GM18873 (cell line): Measurements from ENCODE around the gene BTBD2.
A peak's percentile ranks its signal among the peaks of the same experiment; 100 is the strongest.

Source experiments
- ATAC-seq: cut with Tn5 transposase; IDR thresholded peaks from one replicate; pipeline ENCODE4 v1.9.1; 2021; ENCODE audit warnings: mild to moderate bottlenecking, moderate library complexity, moderate number of reproducible peaks; ENCODE audit not compliant: unreplicated experiment, low FRiP score

Gene BTBD2

DNA sequence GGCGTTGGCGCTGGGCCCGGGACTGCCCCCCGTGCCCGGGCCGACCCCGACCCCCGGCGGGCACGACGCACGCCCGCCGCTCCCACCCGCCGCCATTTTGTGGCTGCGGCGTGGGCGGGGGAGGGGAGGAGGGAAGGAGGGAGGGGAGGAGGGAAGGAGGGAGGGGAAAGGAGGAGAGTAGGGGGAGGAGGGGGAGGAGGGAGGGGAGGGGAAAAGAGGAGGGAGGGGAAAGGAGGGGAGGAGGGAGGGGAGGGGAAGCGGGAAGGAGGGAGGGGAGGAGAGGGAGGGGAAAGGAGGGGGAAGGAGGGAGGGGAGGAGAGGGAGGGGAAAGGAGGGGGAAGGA is at the start of gene BTBD2:
Gene BTBD2 (minus strand): TSS at position 107 of the 343 bp plus-strand sequence. CDS start 11 bp downstream, at position 96.
- no peak for ATAC-seq

DNA sequence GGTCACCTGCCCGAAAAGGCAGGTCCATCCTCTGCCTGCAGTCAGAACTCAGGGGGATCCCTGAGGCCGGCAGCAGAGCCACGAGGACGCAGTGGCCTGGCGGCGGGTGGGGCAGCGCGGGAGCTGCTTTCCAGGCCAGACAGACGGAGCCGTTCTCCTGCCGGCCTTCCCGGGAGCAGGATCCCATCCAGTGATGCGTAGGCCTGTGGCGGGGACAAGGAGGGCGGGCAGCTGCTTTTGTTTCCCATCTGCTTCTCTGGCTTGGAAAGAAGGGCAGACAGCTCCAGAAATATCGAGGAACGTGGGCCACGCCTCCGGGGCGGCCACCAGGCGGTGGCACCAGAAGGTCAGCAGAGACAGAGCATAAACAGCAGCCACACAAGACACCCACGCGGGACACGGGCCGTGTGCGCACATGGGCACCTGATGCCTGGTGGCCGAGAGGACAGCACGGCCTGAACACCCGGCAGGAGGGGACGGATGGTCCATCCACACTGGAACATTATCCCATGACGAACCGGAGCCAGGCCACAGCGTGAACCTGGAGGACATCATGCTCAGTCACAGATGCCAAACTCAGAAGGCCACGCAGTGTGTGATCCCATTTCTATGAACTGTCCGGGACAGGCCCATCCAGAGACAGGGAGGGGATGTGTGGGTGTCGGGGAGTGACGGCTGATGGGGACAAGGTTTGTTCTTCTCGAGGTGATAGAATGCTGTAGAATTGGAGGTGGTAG is 49.4 kb upstream of the BTBD2 start:
- ATAC-seq: no peak

DNA sequence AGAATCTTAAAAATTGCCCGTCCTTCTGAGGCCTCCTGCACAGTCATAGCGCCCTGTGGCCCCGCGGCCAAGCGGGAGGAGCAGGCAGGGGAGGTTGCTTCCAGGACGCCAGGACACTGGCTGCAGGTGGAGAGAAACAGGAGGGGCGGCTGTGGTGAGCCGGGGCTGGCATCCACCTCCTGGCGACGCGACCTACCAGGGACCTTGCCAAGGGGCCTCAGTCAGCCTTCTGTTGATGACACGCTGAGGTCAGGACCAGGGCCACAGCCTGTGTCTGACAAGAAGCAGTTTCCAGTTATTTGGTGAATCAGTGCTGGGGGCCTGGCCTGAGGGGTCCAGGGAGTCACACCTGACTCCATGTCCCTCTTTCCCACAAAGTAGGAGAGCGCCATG is 48.9 kb upstream of the BTBD2 start:
- ATAC-seq: no peak

DNA sequence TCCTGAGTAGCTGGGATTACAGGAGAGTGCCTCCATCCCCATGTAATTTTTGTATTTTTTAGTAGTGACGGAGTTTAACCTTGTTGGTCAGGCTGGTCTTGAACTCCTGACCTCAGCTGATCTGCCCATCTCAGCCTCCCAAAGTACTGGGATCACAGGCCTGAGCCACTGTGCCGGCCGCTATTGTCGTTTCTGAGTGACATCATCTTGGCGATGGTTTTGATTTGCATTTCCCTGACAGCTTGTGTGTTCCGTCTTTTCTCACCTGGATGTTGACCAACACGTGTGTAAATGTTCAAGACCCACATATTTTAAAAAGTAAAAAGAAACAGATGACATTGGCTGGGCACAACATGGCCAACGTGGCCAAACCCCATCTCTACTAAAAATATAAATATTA is 48.3 kb upstream of the BTBD2 start:
- ATAC-seq: no peak

DNA sequence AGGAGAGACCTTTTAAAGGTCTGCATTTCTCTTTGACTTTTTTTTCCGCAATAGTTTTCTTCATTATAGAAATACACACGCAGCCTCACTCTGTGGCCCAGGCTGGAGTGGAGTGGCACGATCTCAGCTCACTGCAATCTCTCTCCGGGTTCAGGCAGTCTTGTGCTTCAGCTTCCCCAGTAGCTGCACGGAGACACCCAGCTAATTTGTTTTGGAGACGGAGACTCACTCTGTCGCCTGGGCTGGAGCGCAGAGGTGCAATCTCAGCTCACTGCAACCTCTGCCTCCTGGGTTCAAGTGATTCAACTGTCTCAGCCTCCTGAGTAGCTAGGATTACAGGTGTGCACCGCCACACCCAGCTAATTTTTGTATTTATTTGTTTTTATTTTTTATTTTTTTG is 47.3 kb upstream of the BTBD2 start:
- no peak for ATAC-seq

DNA sequence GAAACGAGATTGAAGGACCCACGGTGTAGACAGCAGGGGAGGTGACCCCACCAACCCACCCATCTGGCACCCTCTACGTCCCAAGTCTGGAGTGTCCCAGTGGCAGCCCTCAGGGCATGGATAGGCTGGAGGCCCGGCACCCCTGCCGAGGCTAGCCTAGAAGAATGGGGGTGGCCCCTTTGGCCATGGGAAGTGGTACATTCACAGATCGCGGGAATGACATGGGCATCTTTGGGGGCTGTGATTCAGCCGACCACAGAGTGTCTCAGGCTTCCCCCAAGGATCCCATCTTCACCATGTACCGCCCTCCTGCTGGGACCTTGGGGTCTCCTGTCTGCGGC is 46.8 kb upstream of the BTBD2 start:
- no peak for ATAC-seq

DNA sequence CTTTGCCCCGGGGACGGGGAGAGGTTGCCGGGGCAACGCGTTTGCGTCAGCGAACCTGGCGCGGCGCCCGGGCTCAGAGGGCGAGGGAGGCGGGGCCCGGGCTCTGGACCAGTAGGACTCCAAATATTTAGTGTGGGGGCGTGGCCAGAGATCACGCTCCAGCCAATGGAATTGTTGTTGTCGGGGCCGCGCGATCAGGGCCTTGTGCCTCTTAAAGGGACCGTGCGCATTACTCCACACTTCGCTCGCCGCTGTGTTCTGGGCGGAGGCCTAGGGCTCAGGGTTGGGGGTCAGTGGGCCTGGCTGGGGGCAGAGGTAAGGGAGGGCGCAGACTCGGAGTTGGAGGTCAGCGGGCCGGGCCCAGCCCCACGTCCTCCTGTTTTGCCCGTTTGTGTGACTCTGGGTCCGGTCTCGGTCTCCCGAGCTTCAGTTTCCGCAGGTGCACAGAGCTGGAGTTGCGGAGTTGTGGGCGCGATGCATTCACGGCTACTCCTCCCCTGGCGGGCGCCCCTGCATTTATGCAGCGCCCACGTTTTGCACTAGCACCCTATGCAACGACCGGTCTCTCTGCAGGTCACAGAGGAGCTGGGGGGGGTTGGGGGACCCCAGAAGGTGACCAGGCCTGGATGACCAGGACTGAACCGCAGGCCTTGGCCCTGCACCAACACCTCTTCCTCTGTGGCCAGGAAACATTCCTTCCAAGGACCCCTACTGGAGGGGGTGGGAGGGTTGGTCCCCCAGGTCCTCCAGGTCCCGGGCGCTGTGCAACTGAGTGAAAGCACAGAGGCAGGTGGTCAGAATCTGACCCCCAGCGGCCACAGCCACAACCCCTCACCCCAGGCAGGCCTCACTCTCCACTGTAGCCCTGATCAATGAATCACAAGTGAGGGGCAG is 46.2 kb upstream of the BTBD2 start:
- peak; percentile 75 for ATAC-seq

DNA sequence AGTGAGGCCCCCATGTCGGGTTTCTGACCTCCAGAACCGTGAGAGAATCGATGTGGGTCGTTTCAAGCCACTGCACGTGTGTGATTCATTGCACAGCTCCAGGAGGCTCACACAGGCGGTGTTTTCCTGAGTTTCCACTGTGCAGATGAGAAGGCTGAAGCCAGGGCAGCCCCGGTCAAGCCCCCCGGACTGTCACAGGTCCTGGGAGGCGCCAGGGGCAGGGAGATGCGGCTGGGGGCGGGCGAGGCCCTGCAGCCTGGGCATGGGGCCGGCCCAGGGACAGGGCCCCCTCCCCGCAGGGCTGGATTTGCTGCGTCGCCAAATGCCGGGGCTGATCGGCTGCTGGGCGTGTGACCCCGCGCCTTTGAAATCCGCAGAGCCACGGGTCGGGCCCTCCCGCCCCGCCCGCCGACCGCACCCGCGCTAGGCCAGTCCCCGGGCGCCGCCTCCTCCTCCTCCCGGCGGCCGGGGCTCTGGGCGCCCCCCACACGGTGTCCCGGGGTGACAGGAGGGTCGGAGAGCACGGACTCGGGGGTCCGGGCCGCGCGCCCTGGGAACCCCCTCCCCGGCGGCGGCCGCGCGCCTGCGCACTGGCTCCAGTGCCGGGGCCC is 45.5 kb upstream of the BTBD2 start:
- peak; percentile 13 for ATAC-seq

DNA sequence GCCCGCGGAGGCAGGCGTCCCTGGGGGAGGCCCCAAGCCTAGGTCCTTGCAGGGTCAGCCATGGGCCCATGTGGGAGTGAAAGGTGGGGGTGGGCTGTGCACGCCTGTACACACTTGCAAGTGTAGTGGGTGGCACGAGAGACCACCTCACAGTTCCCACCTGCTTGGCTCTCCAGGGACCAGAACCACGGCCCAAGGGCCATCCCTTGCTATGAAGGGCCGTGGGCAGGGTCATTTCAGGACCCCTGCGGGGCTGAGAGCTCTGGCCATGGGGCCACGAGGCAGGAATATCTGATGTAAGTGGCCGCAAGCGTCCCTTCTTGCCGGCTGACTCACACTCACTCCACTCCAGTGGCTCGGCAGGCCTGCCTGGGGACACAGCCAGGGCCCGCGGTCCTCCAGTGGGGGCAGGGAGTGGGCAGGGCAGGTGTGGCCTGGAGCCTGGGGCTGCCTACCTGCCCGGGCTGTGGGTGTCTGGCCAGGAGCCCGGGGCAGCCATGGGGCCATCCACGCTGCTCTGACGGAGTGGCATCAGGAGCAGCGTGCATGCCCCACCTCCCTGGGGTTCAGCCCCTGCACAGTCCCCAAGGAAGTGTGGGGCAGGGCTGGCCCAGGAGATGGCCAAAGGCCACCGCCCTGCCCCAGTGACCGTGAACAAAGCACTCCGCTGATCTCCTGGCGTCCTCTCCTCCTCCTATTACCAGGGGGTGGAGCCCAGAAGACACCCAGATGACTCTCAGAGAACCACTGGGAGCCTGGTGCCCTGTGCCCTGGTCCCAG is 44.1 kb upstream of the BTBD2 start:
- no peak for ATAC-seq

DNA sequence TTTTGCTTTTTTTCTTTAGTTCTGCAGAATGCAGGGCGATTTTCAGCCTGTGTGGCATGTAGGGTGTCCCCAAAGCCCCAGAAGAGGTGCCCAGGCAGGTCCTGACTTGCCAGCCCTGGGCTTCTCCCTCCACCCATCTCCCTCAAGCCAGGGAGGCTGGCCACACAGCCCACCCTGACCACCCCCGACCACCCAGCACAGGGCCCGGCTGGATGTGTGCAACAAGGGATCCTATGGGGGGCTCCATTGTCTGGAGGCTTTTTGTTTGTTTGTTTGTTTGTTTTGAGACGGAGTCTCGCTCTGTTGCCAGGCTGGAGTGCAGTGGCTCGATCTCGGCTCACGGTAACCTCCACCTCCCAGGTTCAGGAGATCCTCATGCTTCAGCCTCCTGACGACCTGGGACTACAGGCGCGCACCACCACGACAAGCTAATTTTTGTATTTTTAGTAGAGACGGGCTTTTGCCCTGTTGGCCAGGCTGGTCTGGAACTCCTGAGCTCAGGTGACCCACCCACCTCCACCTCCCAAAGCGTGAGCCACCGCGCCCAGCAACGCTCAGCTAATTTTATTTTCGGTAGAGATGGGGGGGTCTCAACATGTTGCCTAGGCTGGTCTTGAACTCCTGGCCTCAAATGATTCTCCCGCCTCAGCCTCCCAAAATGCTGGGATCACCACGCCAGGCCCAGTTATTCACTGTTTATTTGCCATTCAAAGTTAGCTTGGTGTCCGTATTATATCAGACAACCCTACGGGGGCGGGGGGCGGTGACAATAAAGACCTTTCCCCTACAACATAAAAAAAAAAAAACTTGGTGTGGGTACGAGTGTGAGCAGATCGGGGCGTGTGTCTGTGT is 43.3 kb upstream of the BTBD2 start:
- ATAC-seq: no peak

DNA sequence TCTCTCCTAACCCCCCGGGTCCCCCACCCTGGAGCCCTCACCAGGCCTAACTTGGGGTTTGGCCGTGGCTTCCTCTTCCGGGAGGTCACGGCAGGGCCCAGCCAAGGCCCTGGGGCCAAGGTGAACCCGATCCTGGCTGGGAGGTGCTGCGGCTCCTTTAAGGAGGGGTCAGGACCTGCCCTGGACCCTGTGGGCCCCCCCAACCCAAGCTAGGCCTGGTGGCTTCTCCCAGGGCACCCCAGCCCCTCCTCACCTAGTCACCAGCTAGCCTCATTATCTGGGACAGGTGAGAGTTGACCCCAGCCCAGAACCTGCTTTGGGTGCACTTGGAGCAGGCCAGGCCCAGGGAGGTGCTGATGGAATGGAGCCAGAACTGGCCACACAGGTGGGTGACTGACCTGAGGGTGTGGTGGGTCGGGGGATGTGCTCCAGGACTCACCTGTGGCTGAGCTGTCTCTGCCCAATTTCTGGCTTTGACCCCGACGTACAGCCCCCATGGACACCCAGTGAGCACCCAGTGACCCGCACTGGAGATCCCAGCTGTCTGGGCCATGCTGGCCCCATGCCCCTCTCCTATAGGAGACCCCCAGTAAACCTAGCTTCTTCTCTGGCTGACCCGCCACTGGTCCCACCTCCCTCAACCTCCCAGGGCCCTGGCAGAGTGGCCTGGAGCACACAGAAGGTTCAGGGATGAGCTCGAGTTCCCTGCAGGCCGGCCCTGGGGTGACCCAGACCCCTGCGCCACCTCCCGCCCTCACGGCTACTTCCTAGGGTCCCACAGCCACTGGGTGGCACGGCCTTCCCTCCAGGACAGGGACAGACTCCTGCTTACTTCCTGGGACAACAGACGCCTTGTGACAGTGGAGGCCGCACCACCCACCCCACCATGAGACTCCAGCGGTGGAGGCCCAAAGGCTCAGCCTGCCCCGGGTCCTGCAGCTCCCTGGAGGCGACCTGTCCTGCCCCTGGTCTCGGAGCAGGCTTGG is 42.3 kb upstream of the BTBD2 start:
- ATAC-seq: no peak

DNA sequence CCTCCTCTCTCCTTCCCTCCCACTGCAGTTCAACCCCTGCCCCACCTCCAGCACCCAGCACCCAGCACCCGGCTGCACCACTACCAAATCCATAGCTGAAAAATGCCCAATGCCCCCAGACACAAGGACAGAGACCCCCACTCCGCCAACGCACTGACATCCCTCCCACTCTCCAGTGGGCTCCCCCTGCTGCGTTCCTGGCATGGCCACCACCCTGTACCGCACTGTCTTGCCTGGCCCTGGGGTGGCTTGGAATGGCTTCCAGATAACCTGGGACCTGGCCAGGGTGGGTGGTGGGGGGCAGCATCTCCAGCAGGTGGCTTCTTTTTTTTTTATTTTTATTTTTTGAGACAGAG is 41.3 kb upstream of the BTBD2 start:
- ATAC-seq: no peak

DNA sequence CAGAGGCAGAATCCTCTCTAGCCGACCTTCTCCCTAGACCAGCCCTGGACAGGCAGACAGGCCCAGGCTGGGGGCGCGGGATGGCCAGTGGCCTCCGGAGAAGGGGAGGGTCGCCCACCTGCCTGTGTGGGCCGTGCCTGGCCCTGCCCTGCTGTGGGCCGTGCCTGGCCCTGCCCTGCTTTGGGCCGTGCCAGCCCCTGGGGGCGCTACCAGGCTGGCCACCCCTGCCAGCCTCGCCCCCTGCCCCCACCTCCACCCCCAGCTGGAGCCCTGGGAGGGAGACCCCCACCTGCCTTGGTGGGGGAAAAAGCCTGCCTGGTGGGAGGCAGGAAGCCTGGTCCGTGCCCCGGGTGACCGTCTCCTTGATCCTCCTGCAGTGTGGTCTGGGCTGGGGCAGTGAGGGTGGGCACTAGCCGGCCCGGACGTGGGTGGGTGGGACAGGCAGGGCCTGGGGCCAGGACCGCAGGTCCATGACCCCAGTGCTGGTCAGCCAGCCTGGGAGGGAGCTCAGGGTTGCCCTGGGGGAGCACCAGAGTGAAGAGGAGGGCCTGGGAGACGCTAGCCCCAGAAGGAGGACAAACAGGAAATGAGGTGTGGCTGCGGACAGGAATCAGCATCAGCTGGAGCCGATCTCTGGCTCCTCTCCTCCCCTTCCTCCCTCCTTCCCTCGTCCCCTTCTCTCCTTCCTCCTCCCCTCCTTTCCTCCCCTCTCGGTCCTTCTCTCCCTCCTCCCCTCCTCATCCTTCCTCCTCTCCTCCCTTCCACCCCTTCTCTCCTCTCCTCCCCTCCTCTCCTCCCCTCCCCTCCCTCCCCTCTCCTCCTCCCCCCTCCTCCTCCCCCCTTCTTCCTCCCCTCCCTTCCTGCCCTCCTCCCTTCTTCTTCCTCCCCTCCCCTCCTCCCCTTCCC is 40.7 kb upstream of the BTBD2 start:
- no peak for ATAC-seq

DNA sequence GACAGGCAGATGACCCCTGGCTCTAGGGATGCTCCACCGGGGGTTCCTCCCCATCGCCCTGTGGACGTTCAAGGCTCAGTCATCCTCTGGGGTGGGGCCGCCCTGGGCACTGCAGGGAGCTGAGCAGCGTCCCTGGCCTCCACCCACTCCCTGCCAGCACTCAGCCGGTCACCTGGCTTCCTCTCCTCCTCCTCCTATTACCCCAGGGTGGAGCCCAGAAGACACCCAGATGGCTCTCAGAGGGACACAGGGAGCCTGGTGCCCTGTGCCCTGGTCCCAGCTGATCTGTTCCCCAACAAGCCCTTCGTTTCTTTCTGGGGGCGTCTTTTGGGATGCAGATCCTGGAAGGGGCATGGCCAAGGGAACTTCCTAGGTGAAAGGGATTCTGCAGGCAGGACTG is 39.2 kb upstream of the BTBD2 start:
- ATAC-seq: no peak

DNA sequence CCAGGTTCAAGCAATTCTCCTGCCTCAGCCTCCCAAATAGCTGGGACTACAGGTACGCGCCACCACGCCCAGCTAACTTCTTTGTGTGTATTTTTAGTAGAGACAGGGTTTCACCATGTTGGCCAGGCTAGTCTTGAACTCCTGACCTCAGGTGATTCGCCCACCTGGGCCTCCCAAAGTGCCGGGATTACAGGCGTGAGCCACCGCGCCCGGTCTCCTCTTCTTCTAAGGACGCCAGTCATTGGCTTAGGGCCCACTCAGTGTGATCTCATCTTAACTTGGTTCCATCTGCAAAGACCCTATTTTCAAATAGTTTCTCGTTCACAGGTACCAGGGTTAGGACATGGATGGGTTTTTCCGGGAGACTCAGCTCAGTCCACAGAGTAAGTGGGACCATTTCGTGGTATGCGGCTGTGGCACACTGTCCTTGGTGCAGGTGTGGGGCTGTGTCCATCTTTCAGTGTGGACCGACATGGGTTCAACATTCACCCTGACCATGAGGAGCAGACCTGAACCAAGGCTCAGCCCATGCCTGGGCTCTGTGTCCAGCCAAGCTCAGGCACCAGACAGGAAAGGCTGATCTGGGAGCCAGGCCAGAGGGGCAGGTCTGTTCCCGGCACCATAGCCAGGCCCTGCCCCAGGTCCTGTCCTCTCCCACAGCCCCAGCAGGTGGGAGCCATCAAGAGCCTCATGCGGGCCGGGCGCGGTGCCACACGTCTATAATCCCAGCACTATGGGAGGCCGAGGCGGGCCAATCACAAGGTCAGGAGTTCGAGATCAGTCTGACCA is 38.3 kb upstream of the BTBD2 start:
- ATAC-seq: no peak

DNA sequence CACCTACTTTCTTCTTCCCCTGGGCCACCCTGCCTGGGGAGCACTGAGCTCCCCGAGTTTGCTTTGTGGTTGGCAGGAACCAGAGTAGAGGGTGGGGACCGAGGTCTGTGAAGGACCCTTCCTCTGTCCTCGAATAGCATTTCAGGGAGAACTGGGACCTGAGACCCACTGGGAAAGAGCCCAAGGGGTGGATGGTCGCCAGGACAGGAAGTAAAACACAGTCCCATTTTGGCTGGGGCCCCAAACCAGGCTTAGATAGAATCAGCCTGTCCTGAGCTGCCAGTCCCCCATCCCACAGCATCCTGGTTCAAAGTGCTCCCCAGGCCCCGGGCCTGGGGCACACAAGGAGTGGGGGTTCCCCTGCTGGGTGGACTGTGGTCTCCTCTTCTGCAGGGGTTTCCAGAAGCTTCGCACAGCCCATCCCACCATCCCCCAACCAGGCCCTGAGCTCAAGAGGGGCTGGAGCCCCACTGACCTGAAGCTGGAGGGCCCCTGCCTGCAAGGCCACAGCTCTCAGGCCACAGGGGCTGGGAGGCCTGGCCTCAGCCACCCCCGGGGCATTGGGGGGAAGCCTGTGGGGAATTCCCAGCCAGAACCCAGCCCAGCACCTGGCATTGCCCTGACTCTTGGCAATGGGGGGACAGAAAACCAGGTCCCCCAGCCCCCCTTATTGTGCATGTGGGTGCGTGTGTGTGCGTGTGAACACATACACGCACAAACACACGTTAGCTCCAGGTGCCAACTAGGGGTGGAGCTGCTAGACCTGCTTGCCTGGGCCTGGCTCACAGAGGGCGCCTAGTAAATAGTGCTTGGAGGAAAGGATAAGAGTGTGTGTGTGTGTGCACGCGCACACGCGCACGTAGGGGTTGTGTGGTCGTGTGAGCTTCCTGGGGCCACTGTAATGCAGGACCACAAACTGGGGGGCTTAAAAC is 36.5 kb upstream of the BTBD2 start:
- ATAC-seq: no peak
